ENCODE data around the gene GSK3B.
A peak's percentile ranks its signal among the peaks of the same experiment; 100 is the strongest.
"Not testable (repeated sequence)": the region's sequence is repeated elsewhere in the genome, so short reads cannot be mapped to it uniquely, and the experiment has no call there.

Gene GSK3B

DNA sequence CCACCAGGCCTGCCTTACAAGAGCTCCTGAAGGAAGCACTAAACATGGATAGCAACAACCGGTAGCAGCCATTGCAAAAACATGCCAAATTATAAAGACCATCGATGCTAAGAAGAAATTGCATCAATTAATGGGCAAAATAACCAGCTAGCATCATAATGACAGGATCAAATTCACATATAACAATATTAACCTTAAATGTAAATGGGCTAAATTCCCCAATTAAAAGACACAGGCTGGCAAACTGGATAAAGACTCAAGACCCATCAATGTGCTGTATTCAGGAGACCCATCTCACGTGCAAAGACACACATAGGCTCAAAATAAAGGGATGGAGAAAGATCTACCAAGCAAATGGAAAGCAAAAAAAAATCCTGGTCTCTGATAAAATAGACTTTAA lies 88.5 kb downstream of the GSK3B start:
- not testable (repeated sequence) for DNase-seq (ENCODE audit: low read depth)

DNA sequence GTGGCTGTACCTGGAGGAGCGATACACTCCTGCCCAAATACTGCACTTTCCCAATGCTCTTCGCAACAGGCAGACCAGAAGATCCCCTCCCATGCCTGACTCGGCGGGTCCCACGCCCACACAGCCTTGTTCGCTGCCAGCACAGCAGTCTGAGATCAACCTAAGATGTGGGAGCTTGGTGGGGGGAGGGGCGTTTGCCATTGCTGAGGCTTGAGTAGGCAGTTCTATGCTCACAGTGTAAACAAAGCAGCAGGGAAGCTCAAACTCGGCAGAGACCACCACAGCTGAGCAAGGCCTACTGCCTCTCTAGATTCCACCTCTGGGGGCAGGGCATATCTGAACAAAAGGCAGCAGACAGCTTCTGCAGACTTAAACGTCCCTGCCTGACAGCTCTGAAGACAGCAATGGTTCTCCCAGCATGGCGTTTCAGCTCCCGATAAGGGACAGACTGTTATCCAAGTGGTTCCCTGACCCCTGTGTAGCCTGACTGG lies 90.2 kb downstream of the GSK3B start:
- peak; percentile 86 for DNase-seq (ENCODE audit: low read depth)

DNA sequence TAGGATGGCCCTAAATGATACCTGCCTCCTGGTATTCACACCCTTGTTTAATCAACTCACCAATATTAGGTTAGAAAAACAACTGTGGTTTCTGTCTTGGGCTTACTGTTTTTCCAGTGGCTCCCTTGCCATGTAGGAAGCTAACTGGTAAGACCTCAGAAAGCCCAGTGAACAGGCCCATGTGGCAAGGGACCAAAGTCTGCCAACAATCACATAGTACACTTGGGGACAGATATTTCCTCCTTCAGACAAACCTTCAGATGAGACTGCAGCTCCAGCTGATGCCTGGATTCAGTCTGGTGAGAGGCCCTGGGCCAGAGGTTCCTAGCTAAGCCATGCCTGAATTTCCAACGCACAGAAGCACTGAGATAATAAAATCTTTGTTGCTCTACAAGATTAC lies 96.1 kb downstream of the GSK3B start:
- DNase-seq (ENCODE audit: low read depth): no peak

DNA sequence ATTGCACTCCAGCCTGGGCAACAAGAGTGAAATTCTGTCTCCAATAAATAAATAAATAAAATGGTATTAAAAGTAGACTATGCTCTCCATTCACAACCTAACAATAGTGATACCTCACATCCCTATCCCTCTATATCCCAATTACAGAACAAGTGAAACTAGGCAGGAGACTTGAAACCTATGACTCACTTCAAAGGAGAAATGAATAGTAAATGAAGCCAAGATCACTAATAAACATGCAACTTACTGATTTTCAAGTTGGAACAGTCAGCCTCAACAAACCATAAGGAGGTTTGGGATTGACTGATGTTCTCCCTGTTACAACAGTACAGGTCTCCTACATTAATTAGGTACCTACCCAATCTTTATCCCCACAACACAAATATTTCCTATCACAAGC lies 103.4 kb downstream of the GSK3B start:
- DNase-seq (ENCODE audit: low read depth): peak; percentile 51

DNA sequence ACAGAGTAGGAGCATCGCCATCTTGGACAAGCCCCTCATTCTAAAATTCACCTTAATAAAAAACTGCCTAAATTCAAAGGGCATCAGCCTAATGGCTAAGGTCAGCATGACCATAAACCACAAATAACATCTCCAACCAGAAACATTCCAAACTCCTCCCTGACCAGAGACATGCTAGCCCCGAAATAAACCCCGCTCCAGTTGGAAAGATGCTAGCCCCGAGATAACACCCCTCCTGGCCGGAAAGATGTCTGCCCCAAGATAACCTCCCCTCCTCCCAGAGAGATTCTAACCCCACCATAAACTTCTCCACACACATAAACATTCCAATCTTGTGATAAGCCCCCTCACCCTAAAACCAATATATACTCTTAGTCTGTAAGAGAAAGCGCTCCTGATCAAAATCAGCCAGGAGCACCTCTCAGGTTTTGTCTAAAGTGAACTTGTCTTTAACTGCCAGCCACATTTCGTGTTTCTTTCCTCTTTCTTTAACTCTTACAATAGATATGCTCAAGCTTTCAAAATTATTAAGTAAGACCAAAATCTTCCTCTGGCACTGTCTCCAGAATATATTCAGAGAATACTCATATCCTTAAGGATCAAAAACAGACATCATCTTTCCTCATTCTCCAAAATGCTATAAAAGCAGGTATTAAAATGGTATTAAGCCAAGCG lies 104.1 kb downstream of the GSK3B start:
- no peak for DNase-seq (ENCODE audit: low read depth)

DNA sequence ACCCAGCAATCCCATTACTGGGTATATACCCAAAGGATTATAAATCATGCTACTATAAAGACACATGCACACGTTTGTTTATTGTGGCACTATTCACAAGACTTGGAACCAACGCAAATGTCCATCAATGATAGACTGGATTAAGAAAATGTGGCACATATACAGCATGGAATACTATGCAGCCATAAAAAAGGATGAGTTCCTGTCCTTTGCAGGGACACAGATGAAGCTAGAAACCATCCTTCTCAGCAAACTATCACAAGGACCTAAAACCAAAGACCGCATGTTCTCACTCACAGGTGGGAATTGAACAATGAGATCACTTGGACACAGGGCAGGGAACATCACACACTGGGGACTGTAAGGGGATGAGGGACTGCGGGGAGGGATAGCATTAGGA lies 107.4 kb downstream of the GSK3B start:
- not testable (repeated sequence) for DNase-seq (ENCODE audit: low read depth)

DNA sequence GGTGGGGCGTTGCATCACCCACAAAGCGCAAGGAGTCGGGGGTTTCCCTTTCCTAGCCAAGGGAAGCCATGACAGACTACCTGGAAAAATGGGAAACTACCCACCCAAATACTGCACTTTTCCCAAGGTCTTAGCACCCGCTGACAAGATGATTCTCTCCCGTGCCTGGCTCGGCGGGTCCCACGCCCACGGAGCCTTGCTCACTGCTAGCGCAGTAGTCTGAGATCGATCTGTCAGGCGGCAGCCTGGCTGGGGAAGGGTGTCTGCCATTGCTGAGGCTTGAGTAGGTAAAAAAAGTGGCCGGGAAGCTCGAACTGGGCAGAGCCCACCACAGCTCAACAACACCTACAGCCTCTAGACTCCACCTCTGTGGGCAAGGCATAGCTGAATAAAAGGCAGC lies 112.9 kb downstream of the GSK3B start:
- no peak for DNase-seq (ENCODE audit: low read depth)

DNA sequence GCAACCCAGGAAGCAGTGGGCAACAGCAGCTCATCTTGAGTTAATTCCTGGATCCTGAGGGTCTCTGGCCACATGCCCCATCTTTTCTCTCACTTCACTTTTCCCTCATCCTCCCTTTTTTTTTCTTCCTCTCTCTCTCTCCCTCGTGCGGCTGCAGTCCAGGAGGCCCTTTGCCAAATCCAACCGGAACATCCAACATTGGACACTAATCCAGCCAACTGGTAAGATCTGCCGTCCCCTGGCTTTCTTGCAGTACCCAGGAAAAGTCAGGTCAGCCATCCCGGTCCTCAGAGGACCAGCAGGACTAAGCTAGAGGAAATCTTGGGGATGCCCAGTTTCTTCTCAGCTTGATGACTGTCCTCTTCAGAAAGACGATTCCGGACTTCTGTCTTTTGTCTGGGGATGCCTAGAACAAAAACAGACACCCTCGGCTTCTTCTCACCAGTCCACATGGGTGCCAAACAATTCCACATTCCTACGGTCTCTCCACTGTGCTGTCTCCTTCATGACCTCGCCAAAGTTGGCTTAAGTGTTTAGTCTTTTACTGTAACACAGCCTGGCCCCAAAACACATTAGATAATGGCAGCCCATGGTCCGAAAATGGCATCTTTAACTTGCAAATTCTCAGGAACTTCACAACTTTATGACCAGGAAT lies 115.6 kb downstream of the GSK3B start:
- no peak for DNase-seq (ENCODE audit: low read depth)

DNA sequence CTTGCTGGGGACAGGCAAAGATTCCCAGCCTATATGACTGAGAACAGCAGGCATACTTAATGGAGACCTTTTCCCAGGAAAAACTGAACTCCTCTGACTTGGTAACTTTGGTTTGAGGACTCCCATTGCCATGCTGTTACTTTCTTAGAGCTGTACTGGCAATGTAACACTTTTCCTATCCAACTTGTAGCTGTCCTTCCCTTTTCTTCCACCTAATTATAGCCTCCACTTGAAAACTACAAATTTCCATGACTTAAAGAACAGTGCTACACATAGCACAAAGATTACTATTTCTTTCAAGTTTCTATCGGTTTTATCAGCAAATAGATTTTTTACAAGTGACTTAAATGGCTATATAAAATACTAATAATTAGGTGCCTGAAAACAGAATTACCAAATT lies 116.9 kb downstream of the GSK3B start:
- no peak for DNase-seq (ENCODE audit: low read depth)

DNA sequence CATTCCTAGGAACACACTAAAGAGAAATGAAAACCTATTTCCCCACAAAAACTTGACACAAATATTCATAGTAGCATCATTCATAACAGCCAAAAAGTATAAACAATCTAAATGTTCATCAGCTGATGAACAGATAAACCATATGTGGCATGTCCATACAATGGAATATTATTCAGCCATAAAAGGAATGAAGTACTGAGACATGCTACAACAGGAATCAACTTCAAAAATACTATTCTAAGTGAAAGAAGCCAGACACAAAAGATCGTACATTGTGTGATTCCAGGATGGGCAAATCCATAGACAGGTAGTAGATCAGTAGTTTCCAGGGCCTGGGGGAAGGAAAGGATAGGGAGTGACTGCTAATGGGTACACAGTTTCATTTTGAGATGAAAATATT lies 118.0 kb downstream of the GSK3B start:
- no peak for DNase-seq (ENCODE audit: low read depth)

DNA sequence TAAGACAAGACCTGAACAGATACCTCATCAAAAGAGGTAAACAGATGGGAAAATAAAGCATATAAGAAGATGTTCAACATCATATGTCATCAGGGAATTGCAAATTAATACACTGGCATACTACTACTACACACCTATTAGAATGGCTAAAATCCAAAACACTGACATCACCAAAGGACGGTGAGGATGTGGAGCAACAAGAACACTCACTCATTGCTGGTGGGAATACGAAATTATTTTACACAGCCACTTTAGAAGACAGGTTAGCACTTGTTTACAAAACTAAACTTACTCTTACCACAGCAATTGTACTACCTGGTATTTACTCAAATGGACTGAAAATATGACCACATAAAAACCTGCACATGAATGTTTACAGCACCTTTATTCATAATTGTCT lies 119.6 kb downstream of the GSK3B start:
- DNase-seq (ENCODE audit: low read depth): no peak

DNA sequence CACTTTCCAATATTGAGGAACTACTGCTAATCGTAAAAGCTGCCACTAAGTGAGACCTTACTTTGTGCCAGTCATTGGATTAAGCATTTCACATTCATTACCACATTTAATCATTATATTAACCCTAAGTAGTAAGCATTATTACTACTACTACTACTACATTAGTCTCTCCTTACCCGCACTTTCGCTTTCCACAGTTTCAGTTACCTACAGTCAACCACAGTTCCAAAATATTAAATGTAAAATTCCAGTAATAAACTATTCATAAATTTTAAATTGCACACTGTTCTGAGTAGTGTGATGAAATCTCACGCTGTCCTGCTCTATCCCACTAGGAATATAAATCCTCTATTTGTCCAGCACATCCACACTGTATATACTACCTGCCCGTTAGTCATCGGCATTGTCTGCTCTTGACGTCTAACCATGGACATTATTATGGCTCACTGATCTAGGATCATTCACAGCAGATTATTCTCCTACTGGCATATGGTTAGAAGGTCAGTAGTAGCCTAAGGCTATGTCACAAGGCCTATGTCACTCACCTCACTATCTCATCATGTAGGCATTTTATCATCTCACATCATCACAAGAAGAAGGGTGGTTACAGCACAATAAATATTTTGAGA lies 121.1 kb downstream of the GSK3B start:
- DNase-seq (ENCODE audit: low read depth): peak; percentile 25

DNA sequence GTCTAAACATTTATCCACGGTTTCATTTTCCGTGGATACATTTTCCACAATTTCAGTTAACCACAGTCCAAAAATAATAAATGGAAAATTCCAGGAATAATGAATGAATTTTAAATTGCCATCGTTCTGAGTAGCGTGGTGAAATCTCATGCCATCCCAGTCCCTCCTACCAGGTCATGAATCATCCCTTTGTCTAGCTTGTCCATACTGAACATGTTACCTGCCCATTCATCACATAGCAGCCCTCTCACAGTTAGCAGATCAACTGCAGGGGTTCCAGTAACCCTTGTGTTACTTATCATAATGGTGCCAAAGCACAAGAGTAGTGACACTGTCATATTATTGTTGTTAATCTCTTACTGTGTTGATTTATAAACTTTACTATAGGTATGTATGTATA lies 124.5 kb downstream of the GSK3B start:
- DNase-seq (ENCODE audit: low read depth): no peak

DNA sequence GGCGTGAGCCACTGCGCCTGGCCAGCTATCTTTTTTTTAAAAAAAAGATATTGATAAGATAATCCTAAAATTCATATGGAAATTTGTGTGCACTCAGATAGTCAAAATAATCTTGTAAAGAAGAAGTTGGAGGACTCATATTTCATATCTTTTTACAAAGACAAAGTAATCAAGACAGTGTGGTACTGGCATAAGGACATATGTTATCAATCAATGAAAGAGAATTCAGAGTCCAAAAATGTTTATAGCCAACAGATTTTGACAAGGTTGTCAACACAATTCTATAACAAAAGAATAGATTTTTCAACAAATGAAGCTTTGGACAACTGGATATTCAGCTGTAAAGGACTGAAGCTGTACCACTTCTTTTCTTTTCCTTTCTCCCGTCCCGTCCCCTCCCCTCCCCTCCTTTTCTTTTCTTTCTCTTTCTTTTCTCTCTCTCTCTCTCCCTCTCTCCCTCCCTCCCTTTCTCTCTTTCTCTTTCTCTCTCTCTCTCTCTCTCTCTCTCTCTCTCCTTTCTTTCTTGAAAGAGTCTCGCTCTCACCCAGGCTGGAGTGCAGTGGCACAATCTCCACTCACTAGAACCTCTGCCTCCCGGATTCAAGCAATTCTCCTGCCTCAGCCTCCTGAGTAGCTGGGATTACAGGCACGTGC lies 126.8 kb downstream of the GSK3B start:
- DNase-seq (ENCODE audit: low read depth): no peak

DNA sequence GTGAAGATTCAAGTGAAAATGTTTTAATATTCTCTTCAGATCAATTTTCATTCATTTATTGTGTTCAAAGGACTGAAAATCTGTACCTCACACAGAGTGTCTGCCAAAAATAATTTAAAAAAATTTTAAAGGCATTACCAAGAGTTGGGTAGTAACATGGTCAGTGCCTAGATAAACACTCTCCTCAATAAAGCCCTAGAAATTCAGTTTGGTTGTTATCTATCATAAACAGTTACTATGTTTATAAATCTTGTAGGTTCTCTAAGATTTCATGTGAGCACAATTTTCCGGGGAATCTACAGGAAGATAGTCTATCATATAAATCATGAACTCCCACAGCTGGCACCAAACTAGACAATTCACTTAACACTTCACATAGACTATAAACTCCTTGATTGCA lies 128.6 kb downstream of the GSK3B start:
- no peak for DNase-seq (ENCODE audit: low read depth)

DNA sequence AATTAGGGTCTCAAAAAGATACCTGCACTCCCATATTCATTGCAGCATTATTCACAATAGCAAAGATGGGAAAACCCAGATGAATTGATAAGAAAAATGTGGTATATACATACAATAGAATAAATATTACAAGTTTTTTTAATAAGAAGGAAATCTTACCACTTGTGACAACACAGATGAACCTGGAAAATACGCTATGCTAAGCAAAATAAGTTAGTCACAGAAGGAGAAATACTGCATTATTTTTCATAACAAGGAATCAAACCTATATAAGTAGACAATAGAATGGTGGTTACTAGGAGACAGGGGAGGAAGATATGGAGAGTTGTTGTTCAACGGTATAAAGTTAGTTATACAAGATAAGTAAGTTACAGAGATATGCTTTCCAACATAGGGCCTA lies 130.0 kb downstream of the GSK3B start:
- DNase-seq (ENCODE audit: low read depth): no peak

DNA sequence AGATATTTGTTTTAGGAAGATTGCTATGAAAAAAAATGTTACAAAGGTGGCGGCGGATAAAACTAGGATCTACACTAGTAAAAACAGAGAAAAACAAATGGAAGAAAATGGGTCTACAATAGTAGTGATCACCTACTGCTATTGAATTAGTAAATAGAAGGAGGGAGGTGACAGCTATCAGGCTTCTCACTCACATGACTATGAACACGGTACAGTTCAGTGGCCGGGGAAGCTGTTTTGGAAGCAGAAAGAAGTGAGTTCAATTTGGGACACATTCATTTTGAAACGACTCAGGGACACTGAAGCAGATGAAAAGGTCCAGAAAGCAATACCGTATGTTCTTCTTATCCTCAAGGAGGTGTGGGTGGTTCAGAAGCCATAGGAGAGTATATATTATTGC lies 138.3 kb downstream of the GSK3B start:
- no peak for DNase-seq (ENCODE audit: low read depth)

DNA sequence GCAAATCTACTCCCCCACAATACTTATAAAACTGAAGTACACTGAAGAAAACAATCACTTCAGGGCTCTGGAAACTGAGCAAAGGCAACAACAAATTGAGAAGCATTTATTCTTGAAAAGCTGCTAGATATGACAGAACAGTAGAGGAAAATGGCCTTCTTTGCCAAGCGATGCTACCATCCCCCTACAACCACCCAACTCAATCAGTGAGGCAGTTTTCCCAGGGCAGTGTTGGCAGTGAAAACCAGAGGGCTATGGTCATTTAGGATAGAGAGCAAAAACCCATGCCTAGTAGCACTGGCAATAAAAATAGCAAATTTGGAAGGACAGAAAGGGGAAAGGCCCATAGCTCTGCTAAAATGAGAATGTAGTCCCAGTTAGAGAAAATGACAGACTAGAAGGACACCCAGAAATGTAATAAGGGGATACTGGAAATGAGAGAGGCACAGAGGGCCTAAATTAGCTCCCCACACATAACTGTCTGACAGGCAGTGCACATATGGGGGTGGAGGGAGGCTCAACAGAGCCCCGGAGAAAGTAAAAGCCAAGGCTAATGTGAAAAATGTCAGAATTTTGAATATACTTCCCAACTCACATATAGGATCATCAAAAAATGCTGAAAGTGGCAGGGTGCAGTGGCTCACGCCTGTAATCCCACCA lies 143.5 kb downstream of the GSK3B start:
- DNase-seq (ENCODE audit: low read depth): no peak

DNA sequence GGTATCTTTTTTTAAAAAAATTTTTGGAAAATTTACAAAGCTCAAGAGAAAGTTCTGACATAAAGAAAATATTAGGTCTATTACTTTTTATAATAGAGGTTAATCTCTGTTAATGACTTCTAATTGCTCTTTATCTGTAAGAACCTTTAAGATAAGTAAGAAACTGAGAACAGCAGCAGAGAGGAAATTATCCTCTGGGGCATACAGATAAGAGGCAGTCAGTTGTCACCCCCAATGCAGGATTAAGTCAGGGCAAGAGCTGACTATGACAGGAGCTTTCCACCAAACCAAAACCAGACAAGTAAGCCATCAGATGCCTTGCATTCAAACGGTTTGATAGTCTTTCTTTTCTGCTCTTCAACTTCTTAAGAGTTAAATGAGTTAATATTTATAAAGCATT lies 149.0 kb downstream of the GSK3B start:
- no peak for DNase-seq (ENCODE audit: low read depth)

DNA sequence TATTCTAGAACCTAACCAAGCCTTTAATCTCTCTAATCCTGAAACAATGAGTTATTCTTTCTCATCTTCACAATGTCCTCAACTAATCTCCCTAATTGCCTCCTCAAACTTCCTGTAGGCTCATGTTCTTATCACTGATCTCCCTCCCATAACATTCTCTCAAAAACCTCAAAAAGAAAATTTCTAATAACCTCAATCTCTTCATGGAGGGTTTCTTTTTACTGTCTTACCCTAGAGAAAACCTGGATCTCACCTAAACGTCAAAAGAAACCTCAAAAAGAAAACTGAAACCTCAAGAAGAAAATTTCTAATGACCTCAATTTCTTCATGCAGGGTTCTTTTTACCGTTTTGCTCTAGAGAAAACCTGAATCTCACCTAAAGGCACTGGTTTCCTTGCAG lies 150.2 kb downstream of the GSK3B start:
- no peak for DNase-seq (ENCODE audit: low read depth)

DNA sequence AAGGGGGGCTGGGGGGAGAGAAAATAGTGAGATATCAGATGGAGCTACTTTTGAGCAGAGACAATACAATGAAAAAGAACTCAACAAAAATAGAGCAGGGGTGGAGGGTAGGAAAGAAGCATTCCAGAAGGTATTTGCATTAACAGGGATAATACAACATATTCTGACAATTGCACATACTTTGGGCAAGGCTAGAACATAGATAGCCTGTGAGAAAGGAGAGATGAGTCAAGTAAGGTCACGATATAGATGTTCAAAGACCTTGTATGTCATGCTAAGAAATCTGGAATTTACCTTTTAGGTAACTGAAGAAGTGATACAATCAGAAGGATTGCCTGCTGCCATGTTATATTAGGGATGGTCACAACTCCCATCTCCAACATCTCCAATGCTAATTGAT lies 155.2 kb downstream of the GSK3B start:
- peak; percentile 7 for DNase-seq (ENCODE audit: low read depth)

DNA sequence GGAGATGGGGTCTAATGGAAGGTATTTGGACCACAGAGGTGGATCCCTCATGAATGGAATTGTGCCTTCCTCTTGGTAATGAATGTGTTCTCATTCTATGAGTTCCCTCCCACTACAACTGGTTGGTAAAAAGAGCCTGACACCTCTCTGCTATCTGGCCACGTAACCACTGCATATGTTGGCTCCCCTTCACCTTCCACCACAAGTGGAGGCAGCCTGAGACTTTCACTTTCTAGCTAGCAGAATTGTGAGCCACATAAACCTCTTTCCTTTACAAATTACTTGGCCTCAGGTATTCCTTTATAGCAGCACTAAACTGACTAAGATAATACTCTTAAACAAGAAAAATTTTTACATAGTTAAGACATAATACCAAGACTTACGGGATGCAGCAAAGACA lies 157.0 kb downstream of the GSK3B start:
- DNase-seq (ENCODE audit: low read depth): peak; percentile 35
